ENCODE measurements around the gene USP28.
"Not testable (repeated sequence)": the region's sequence is repeated elsewhere in the genome, so short reads cannot be mapped to it uniquely, and the experiment has no call there.

The USP28 gene

GRCh38 chr11:113875234-113876073, at the start of gene USP28:
Gene USP28 (minus strand): TSS chr11:113875572. CDS start chr11:113875501, 71 bp downstream.
- H3K9me3 Mint-ChIP-seq, result no peaks in the 10 kb centered on the region
- DNase-seq (ENCODE audit: low spot score in 2 of 2), result peak; percentile 55 to 64
- peak; percentile 74 for ATAC-seq (replicated peaks; ENCODE audit: extremely low read depth, poor library complexity, severe bottlenecking)
- H3K4me3 Mint-ChIP-seq, result peak within 1 kb of the TSS; percentile 99
- H3K27me3 Mint-ChIP-seq, result no peaks in the 10 kb centered on the region
- H3K4me1 Mint-ChIP-seq, result peaks cover 45% of the 10 kb centered on the region
- peaks cover 20% of the 10 kb centered on the region for H3K36me3 Mint-ChIP-seq (ENCODE audit: insufficient read depth)
- H3K27ac Mint-ChIP-seq (ENCODE audit: low read depth), result peak within 1 kb of the TSS; percentile 95

GRCh38 chr11:113923572-113923971, 48.2 kb upstream of the USP28 start:
- H3K27ac Mint-ChIP-seq (ENCODE audit: low read depth), result no peak overlapping the region
- no peak overlapping the region for H3K4me3 Mint-ChIP-seq
- no peaks in the 10 kb centered on the region for H3K4me1 Mint-ChIP-seq
- DNase-seq (ENCODE audit: low spot score in 2 of 2) (no peak), ATAC-seq (replicated peaks; ENCODE audit: extremely low read depth, poor library complexity, severe bottlenecking) (no peak)
- no peaks in the 10 kb centered on the region for H3K36me3 Mint-ChIP-seq (ENCODE audit: insufficient read depth)
- H3K9me3 Mint-ChIP-seq, result no peaks in the 10 kb centered on the region
- peaks cover 37% of the 10 kb centered on the region for H3K27me3 Mint-ChIP-seq

GRCh38 chr11:113911491-113911890, 36.1 kb upstream of the USP28 start:
- not testable (repeated sequence) for ATAC-seq (replicated peaks; ENCODE audit: extremely low read depth, poor library complexity, severe bottlenecking); H3K36me3 Mint-ChIP-seq (ENCODE audit: insufficient read depth); DNase-seq (ENCODE audit: low spot score in 2 of 2); H3K27ac Mint-ChIP-seq (ENCODE audit: low read depth); H3K9me3 Mint-ChIP-seq; H3K4me1 Mint-ChIP-seq; H3K4me3 Mint-ChIP-seq
- peaks cover 53% of the 10 kb centered on the region for H3K27me3 Mint-ChIP-seq

- H3K36me3 Mint-ChIP-seq (ENCODE audit: insufficient read depth), result no peaks in the 10 kb centered on the region
- H3K4me3 Mint-ChIP-seq, result no peak overlapping the region
- H3K27ac Mint-ChIP-seq (ENCODE audit: low read depth), result no peak overlapping the region
- ATAC-seq (replicated peaks; ENCODE audit: extremely low read depth, poor library complexity, severe bottlenecking) (no peak), DNase-seq (ENCODE audit: low spot score in 2 of 2) (no peak)
- no peaks in the 10 kb centered on the region for H3K9me3 Mint-ChIP-seq
- no peaks in the 10 kb centered on the region for H3K4me1 Mint-ChIP-seq
- peaks cover 40% of the 10 kb centered on the region for H3K27me3 Mint-ChIP-seq
Observed at GRCh38 chr11:113908098-113908497, 32.7 kb upstream of the USP28 start.

- no peaks in the 10 kb centered on the region for H3K4me1 Mint-ChIP-seq
- no peak overlapping the region for H3K27ac Mint-ChIP-seq (ENCODE audit: low read depth)
- H3K9me3 Mint-ChIP-seq, result no peaks in the 10 kb centered on the region
- peaks cover 40% of the 10 kb centered on the region for H3K27me3 Mint-ChIP-seq
- H3K4me3 Mint-ChIP-seq, result no peak overlapping the region
- no peaks in the 10 kb centered on the region for H3K36me3 Mint-ChIP-seq (ENCODE audit: insufficient read depth)
- DNase-seq (ENCODE audit: low spot score in 2 of 2), result no peak
- ATAC-seq (replicated peaks; ENCODE audit: extremely low read depth, poor library complexity, severe bottlenecking), result no peak
Observed at GRCh38 chr11:113907681-113908080, 32.3 kb upstream of the USP28 start.

GRCh38 chr11:113907152-113907551, 31.8 kb upstream of the USP28 start:
- H3K9me3 Mint-ChIP-seq, result no peaks in the 10 kb centered on the region
- H3K27me3 Mint-ChIP-seq, result peaks cover 38% of the 10 kb centered on the region
- no peak overlapping the region for H3K4me3 Mint-ChIP-seq
- H3K36me3 Mint-ChIP-seq (ENCODE audit: insufficient read depth), result no peaks in the 10 kb centered on the region
- DNase-seq (ENCODE audit: low spot score in 2 of 2), result no peak
- no peak overlapping the region for H3K27ac Mint-ChIP-seq (ENCODE audit: low read depth)
- H3K4me1 Mint-ChIP-seq, result no peaks in the 10 kb centered on the region
- no peak for ATAC-seq (replicated peaks; ENCODE audit: extremely low read depth, poor library complexity, severe bottlenecking)

GRCh38 chr11:113906516-113906915, 31.1 kb upstream of the USP28 start:
- DNase-seq (ENCODE audit: low spot score in 2 of 2) (no peak), ATAC-seq (replicated peaks; ENCODE audit: extremely low read depth, poor library complexity, severe bottlenecking) (no peak)
- Mint-ChIP-seq H3K9me3 (no peaks in the 10 kb centered on the region), H3K36me3 (ENCODE audit: insufficient read depth) (no peaks in the 10 kb centered on the region), H3K27me3 (peaks cover 31% of the 10 kb centered on the region), H3K27ac (ENCODE audit: low read depth) (no peak overlapping the region), H3K4me3 (no peak overlapping the region), H3K4me1 (no peaks in the 10 kb centered on the region)

GRCh38 chr11:113906038-113906437, 30.7 kb upstream of the USP28 start:
- Mint-ChIP-seq H3K27ac (ENCODE audit: low read depth) (no peak overlapping the region), H3K4me1 (no peaks in the 10 kb centered on the region), H3K36me3 (ENCODE audit: insufficient read depth) (no peaks in the 10 kb centered on the region), H3K9me3 (no peaks in the 10 kb centered on the region), H3K27me3 (peaks cover 31% of the 10 kb centered on the region), H3K4me3 (no peak overlapping the region)
- DNase-seq (ENCODE audit: low spot score in 2 of 2) (no peak), ATAC-seq (replicated peaks; ENCODE audit: extremely low read depth, poor library complexity, severe bottlenecking) (no peak)

GRCh38 chr11:113904379-113905101, 29.2 kb upstream of the USP28 start, which contains the start of gene HTR3B:
Gene HTR3B (plus strand): TSS chr11:113904796. CDS start chr11:113904934, 138 bp downstream.
- H3K36me3 Mint-ChIP-seq (ENCODE audit: insufficient read depth), result no peaks in the 10 kb centered on the region
- H3K4me3 Mint-ChIP-seq, result no peak within 1 kb of the TSS
- no peaks in the 10 kb centered on the region for H3K9me3 Mint-ChIP-seq
- H3K27me3 Mint-ChIP-seq, result peaks cover 27% of the 10 kb centered on the region
- H3K27ac Mint-ChIP-seq (ENCODE audit: low read depth), result no peak within 1 kb of the TSS
- H3K4me1 Mint-ChIP-seq, result no peaks in the 10 kb centered on the region
- ATAC-seq (replicated peaks; ENCODE audit: extremely low read depth, poor library complexity, severe bottlenecking) (no peak), DNase-seq (ENCODE audit: low spot score in 2 of 2) (no peak)

GRCh38 chr11:113901141-113901540, 25.8 kb upstream of the USP28 start:
- no peaks in the 10 kb centered on the region for H3K36me3 Mint-ChIP-seq (ENCODE audit: insufficient read depth)
- no peaks in the 10 kb centered on the region for H3K27me3 Mint-ChIP-seq
- H3K9me3 Mint-ChIP-seq, result no peaks in the 10 kb centered on the region
- H3K27ac Mint-ChIP-seq (ENCODE audit: low read depth), result no peak overlapping the region
- no peak overlapping the region for H3K4me3 Mint-ChIP-seq
- DNase-seq (ENCODE audit: low spot score in 2 of 2) (no peak), ATAC-seq (replicated peaks; ENCODE audit: extremely low read depth, poor library complexity, severe bottlenecking) (no peak)
- H3K4me1 Mint-ChIP-seq, result no peaks in the 10 kb centered on the region

GRCh38 chr11:113896156-113896879, 20.9 kb upstream of the USP28 start:
- no peak overlapping the region for H3K27ac Mint-ChIP-seq (ENCODE audit: low read depth)
- no peaks in the 10 kb centered on the region for H3K36me3 Mint-ChIP-seq (ENCODE audit: insufficient read depth)
- H3K9me3 Mint-ChIP-seq, result no peaks in the 10 kb centered on the region
- peak; percentile 64 for ATAC-seq (replicated peaks; ENCODE audit: extremely low read depth, poor library complexity, severe bottlenecking)
- H3K4me3 Mint-ChIP-seq, result no peak overlapping the region
- H3K27me3 Mint-ChIP-seq, result no peaks in the 10 kb centered on the region
- DNase-seq (ENCODE audit: low spot score in 2 of 2), result no peak
- H3K4me1 Mint-ChIP-seq, result peaks cover 5% of the 10 kb centered on the region

GRCh38 chr11:113895367-113896155, 20.2 kb upstream of the USP28 start:
- Mint-ChIP-seq H3K27ac (ENCODE audit: low read depth) (no peak overlapping the region), H3K36me3 (ENCODE audit: insufficient read depth) (no peaks in the 10 kb centered on the region), H3K4me3 (no peak overlapping the region), H3K27me3 (no peaks in the 10 kb centered on the region), H3K9me3 (no peaks in the 10 kb centered on the region), H3K4me1 (peaks cover 5% of the 10 kb centered on the region)
- ATAC-seq (replicated peaks; ENCODE audit: extremely low read depth, poor library complexity, severe bottlenecking) (no peak), DNase-seq (ENCODE audit: low spot score in 2 of 2) (no peak)
